Spleen (tissue), 11 donors: ENCODE results near the gene STK26. TPM values are rescaled to one million over a fixed set of nuclear protein-coding genes. Genes with fewer than 3 reads are reported as not detected.

Experiments
- DNase-seq: peaks from one replicate; pipeline ENCODE4 v3.0.0-alpha.2; 2020
- H3K27ac ChIP-seq, 8 donors: fragments of 200-600 bp; sonication (generic) in 7 of 8; 1 replicate in 4 of 8; 2 replicates in 4 of 8; pipeline versions ENCODE4 v1.5.0 to v1.8.0; 2016 to 2021; ENCODE audit warnings: inconsistent platforms in 4 of 8, mild to moderate bottlenecking in 4 of 8, moderate library complexity in 1 of 8
- H3K27me3 ChIP-seq, 7 donors: fragments of 200-600 bp; sonication (generic) in 6 of 7; replicated peaks in 1 of 7; 1 replicate in 4 of 7; 2 replicates in 3 of 7; pipeline versions ENCODE4 v1.5.0 to v1.8.0; 2016 to 2021; ENCODE audit warnings: inconsistent platforms in 3 of 7, mild to moderate bottlenecking in 1 of 7
- H3K36me3 ChIP-seq, 6 donors: fragments of 200-600 bp; sonication (generic) in 5 of 6; 1 replicate in 4 of 6; 2 replicates in 2 of 6; pipeline versions ENCODE4 v1.5.0 to v1.8.0; 2016 to 2021; ENCODE audit warnings: inconsistent platforms in 2 of 6
- H3K4me1 ChIP-seq, 6 donors: fragments of 200-600 bp; sonication (generic) in 5 of 6; 1 replicate in 3 of 6; 2 replicates in 3 of 6; pipeline versions ENCODE4 v1.5.0 to v1.8.0; 2016 to 2021; ENCODE audit warnings: inconsistent platforms in 3 of 6
- H3K4me3 ChIP-seq, 8 donors: fragments of 200-600 bp; sonication (generic) in 7 of 8; 1 replicate in 4 of 8; 2 replicates in 4 of 8; pipeline versions ENCODE4 v1.5.0 to v1.8.0; 2016 to 2021; ENCODE audit warnings: inconsistent platforms in 4 of 8, mild to moderate bottlenecking in 4 of 8, moderate library complexity in 2 of 8
- H3K9me3 ChIP-seq, 8 donors: fragments of 200-600 bp; sonication (generic) in 7 of 8; 1 replicate in 4 of 8; 2 replicates in 4 of 8; pipeline versions ENCODE4 v1.5.0 to v1.8.0; 2016 to 2021; ENCODE audit warnings: inconsistent platforms in 4 of 8
- CTCF ChIP-seq, 11 experiments: fragments of 200-600 bp in 7 of 11; fragments of 450-650 bp in 4 of 11; sonication (generic) in 4 of 11; IDR thresholded peaks in 8 of 11; conservative IDR thresholded peaks in 3 of 11; 1 replicate in 7 of 11; 2 replicates in 4 of 11; pipeline versions ENCODE4 v1.4.0 to v1.8.0; 2016 to 2021; ENCODE audit warnings: antibody characterized with exemption in 11 of 11, inconsistent platforms in 4 of 11, mild to moderate bottlenecking in 1 of 11
- POLR2A ChIP-seq, 3 donors: fragments of 450-650 bp; IDR thresholded peaks; one replicate each; pipeline ENCODE4 v1.5.1; 2017; ENCODE audit warnings: antibody characterized with exemption in 3 of 3, mild to moderate bottlenecking in 1 of 3
- POLR2AphosphoS5 ChIP-seq, 3 donors: sonication (generic); formaldehyde crosslinking; IDR thresholded peaks; one replicate each; pipeline ENCODE4 v1.5.1; 2017; ENCODE audit warnings: antibody characterized with exemption in 3 of 3
- WGBS, 5 donors: extraction: QIAGEN DNeasy Blood & Tissue Kit in 3 of 5; methylation state at CpG; one replicate each; pipeline versions ENCODE4 v1.1.5 to v1.1.7; 2013 to 2018; 5-methylcytosine and 5-hydroxymethylcytosine counted together
- intact Hi-C: fragments of 100-400 bp; cut with DNase I; formaldehyde crosslinking; loops from one replicate; pipeline ENCODE4 v1.15.0; 2023; ENCODE audit warnings: low total_unique reads
- polyA plus RNA-seq, 3 donors: library from polyadenylated mRNA; stranded (reverse); fragments of 200-250 nt; gene quantifications; one replicate each; pipeline ENCODE4 v1.2.1, GENCODE V29; 2013
- total RNA-seq, 7 donors: library from RNA; depleted of rRNA in 3 of 7; stranded (reverse); fragments of >200 nt in 3 of 7; fragmentation: NEBNext Ultra II Directional in 4 of 7; extraction: Animal tissue kit (Norgen Biotek cat#: 25700) in 4 of 7; gene quantifications; one replicate each; pipeline versions ENCODE4 v1.1.0 to v1.2.1, GENCODE V29; 2016 to 2021
- donor health status: healthy with polysubstance abuse.
- donor health status: DM: no; HTN: no; CAD: no; lungs with moderate emphysema.
- donor health status: DM: no; HTN: no; CAD: no.
- donor health status: Bipolar disorder and iron deficiency.
- donor health status: healthy.
- donor health status: DM: no; HTN: no; CAD: no.
- donor health status: DM: yes; HTN: yes; CAD: no.

The STK26 gene
- total and polyA plus RNA-seq, 10 donors: 13.4 to 24.4 (median 19.0) TPM

GRCh38 chrX:132077414-132077813 is 54.3 kb downstream of the STK26 start:
- H3K4me1 ChIP-seq: no peaks in the 10 kb centered on the region
- no peak overlapping the region for H3K27ac ChIP-seq
- TF ChIP-seq POLR2AphosphoS5 (IDR thresholded peaks at IDR 0.05) (no peak), CTCF (IDR thresholded peaks at IDR 0.05 in 8 of 11, conservative IDR thresholded peaks at IDR 0.05 in 3 of 11) (no peak), POLR2A (IDR thresholded peaks at IDR 0.05) (no peak)
- intact Hi-C loops: no loop called here
- no peaks in the 10 kb centered on the region for H3K9me3 ChIP-seq
- no peak overlapping the region for H3K4me3 ChIP-seq
- no peak for DNase-seq
- peaks cover 0 to 5% (median 0%) of the 10 kb centered on the region in 7 donors for H3K27me3 ChIP-seq
- WGBS, 5 donors: 89 to 100% (median 91%) methylated on average over 1 of the region's 1 CpG
- H3K36me3 ChIP-seq: peaks cover 0 to 20% (median 0%) of the 10 kb centered on the region in 6 donors

- Histone ChIP-seq H3K9me3 (no peaks in the 10 kb centered on the region), H3K4me1 (no peaks in the 10 kb centered on the region), H3K27ac (no peak overlapping the region), H3K36me3 (peaks cover 0 to 15% (median 0%) of the 10 kb centered on the region in 6 donors), H3K27me3 (peaks cover 0 to 5% (median 0%) of the 10 kb centered on the region in 7 donors), H3K4me3 (no peak overlapping the region)
- DNase-seq: no peak
- WGBS, 5 donors: 70 to 100% (median 94%) methylated on average over 3 of the region's 3 CpGs
- TF ChIP-seq POLR2AphosphoS5 (IDR thresholded peaks at IDR 0.05) (no peak), CTCF (IDR thresholded peaks at IDR 0.05 in 8 of 11, conservative IDR thresholded peaks at IDR 0.05 in 3 of 11) (no peak), POLR2A (IDR thresholded peaks at IDR 0.05) (no peak)
- intact Hi-C loops: no loop called here
Observed at GRCh38 chrX:132077912-132078311, 54.8 kb downstream of the STK26 start.

GRCh38 chrX:132085786-132086185 is 62.7 kb downstream of the STK26 start:
- no peak overlapping the region for H3K27ac ChIP-seq
- 13 to 31% (median 21%) methylated on average over 3 of the region's 3 CpGs for WGBS, 5 donors
- H3K4me3 ChIP-seq: no peak overlapping the region
- no peaks in the 10 kb centered on the region for H3K4me1 ChIP-seq
- no peak for DNase-seq
- intact Hi-C loops: no loop called here
- H3K36me3 ChIP-seq: no peaks in the 10 kb centered on the region
- H3K27me3 ChIP-seq: peaks cover 0 to 31% (median 0%) of the 10 kb centered on the region in 7 donors
- TF ChIP-seq CTCF (IDR thresholded peaks at IDR 0.05 in 8 of 11, conservative IDR thresholded peaks at IDR 0.05 in 3 of 11) (no peak), POLR2A (IDR thresholded peaks at IDR 0.05) (no peak), POLR2AphosphoS5 (IDR thresholded peaks at IDR 0.05) (no peak)
- no peaks in the 10 kb centered on the region for H3K9me3 ChIP-seq

GRCh38 chrX:132086672-132087071 is 63.6 kb downstream of the STK26 start:
- intact Hi-C loops: no loop called here
- no peak for DNase-seq
- Histone ChIP-seq H3K4me3 (no peak overlapping the region), H3K4me1 (no peaks in the 10 kb centered on the region), H3K27me3 (peaks cover 0 to 36% (median 0%) of the 10 kb centered on the region in 7 donors), H3K36me3 (no peaks in the 10 kb centered on the region), H3K27ac (no peak overlapping the region), H3K9me3 (no peaks in the 10 kb centered on the region)
- WGBS, 5 donors: 39 to 78% (median 60%) methylated on average over 2 of the region's 2 CpGs
- TF ChIP-seq POLR2AphosphoS5 (IDR thresholded peaks at IDR 0.05) (no peak), POLR2A (IDR thresholded peaks at IDR 0.05) (no peak), CTCF (IDR thresholded peaks at IDR 0.05 in 8 of 11, conservative IDR thresholded peaks at IDR 0.05 in 3 of 11) (no peak)
